Stimulated activated CD4-positive, alpha-beta T cell treated with anti-CD3 and anti-CD28 coated beads, Interleukin-12 subunit alpha, Interleukin-12 subunit beta, amount 100 ng/mL, for 48 hours (primary cell): ENCODE measurements around the gene ZNF212.

Experiments
- DNase-seq, 3 donors: peaks; one replicate each; pipeline ENCODE4 v3.0.0-alpha.2; 2020; ENCODE audit warnings: low read depth in 2 of 3, low spot score in 1 of 3

Gene ZNF212

GRCh38 chr7:149284850-149285585, 45.6 kb downstream of the ZNF212 start:
- peak; percentile 96 to 98 (median 97) for DNase-seq

GRCh38 chr7:149285603-149286002, 46.2 kb downstream of the ZNF212 start:
- no peak for DNase-seq

- no peak for DNase-seq
Observed at GRCh38 chr7:149286811-149287400, 47.5 kb downstream of the ZNF212 start.

GRCh38 chr7:149287622-149288021, 48.2 kb downstream of the ZNF212 start:
- DNase-seq, result no peak

- no peak for DNase-seq
Observed at GRCh38 chr7:149289262-149289661, 49.8 kb downstream of the ZNF212 start.

- no peak for DNase-seq
Observed at GRCh38 chr7:149289856-149290255, 50.4 kb downstream of the ZNF212 start.

- no peak for DNase-seq
Observed at GRCh38 chr7:149291036-149291780, 51.8 kb downstream of the ZNF212 start.

GRCh38 chr7:149291781-149292461, 52.5 kb downstream of the ZNF212 start:
- DNase-seq, result no peak

- DNase-seq, result no peak
Observed at GRCh38 chr7:149292462-149292823, 53.0 kb downstream of the ZNF212 start.

- DNase-seq, result no peak
Observed at GRCh38 chr7:149293338-149293737, 53.9 kb downstream of the ZNF212 start.

- no peak for DNase-seq
Observed at GRCh38 chr7:149293946-149294633, 54.6 kb downstream of the ZNF212 start.

GRCh38 chr7:149294634-149295480, 55.4 kb downstream of the ZNF212 start:
- DNase-seq, result no peak

- DNase-seq, result no peak
Observed at GRCh38 chr7:149295481-149295850, 56.0 kb downstream of the ZNF212 start.

- no peak for DNase-seq
Observed at GRCh38 chr7:149296368-149296767, 56.9 kb downstream of the ZNF212 start.

GRCh38 chr7:149297034-149297755, 57.7 kb downstream of the ZNF212 start:
- DNase-seq, result no peak

- DNase-seq, result no peak
Observed at GRCh38 chr7:149300620-149301285, 61.3 kb downstream of the ZNF212 start.

GRCh38 chr7:149302222-149302621, 62.8 kb downstream of the ZNF212 start:
- DNase-seq, result no peak

GRCh38 chr7:149302865-149303264, 63.4 kb downstream of the ZNF212 start:
- no peak for DNase-seq

- DNase-seq, result no peak
Observed at GRCh38 chr7:149304006-149304405, 64.6 kb downstream of the ZNF212 start.
